Smooth muscle cell (in vitro differentiated cells): Measurements from ENCODE around the gene C2CD2L. TPM values are rescaled to one million over a fixed set of nuclear protein-coding genes. Genes with fewer than 3 reads are reported as not detected.
"Not testable (repeated sequence)": the region's sequence is repeated elsewhere in the genome, so short reads cannot be mapped to it uniquely, and the experiment has no call there.

ENCODE experiments used
- DNase-seq: peaks from one replicate; lab custom pipeline; 2025; ENCODE audit not compliant: unreplicated experiment; lab: John Stamatoyannopoulos, UW
- H2AFZ ChIP-seq: fragments of 200-600 bp; sonication (generic); 2 replicates; pipeline ENCODE4 v1.6.0; 2016; ENCODE audit warnings: antibody characterized with exemption, low read depth, mild to moderate bottlenecking
- H3F3A ChIP-seq: fragments of 200-600 bp; sonication (generic); 2 replicates; pipeline ENCODE4 v1.6.0; 2017; ENCODE audit warnings: antibody characterized with exemption, low read depth
- H3K27ac ChIP-seq: fragments of 200-600 bp; sonication (generic); 2 replicates; pipeline ENCODE4 v1.5.1; 2016; ENCODE audit warnings: low read depth, mild to moderate bottlenecking
- H3K27me3 ChIP-seq: fragments of 200-600 bp; sonication (generic); 2 replicates; pipeline ENCODE4 v1.6.1; 2016; ENCODE audit warnings: low read depth, mild to moderate bottlenecking
- H3K36me3 ChIP-seq: fragments of 200-600 bp; sonication (generic); 2 replicates; pipeline ENCODE4 v1.5.1; 2016; ENCODE audit warnings: low read depth
- H3K4me1 ChIP-seq: fragments of 200-600 bp; sonication (generic); 2 replicates; pipeline ENCODE4 v1.5.1; 2016; ENCODE audit warnings: low read depth
- H3K4me2 ChIP-seq: fragments of 200-600 bp; sonication (generic); 2 replicates; pipeline ENCODE4 v1.6.0; 2016; ENCODE audit warnings: mild to moderate bottlenecking
- H3K4me3 ChIP-seq: fragments of 200-600 bp; sonication (generic); 2 replicates; pipeline ENCODE4 v1.5.1; 2016; ENCODE audit warnings: mild to moderate bottlenecking
- H3K79me2 ChIP-seq: fragments of 200-600 bp; sonication (generic); 2 replicates; pipeline ENCODE4 v1.6.0; 2016; ENCODE audit warnings: low read depth, mild to moderate bottlenecking
- H3K9ac ChIP-seq: fragments of 200-600 bp; sonication (generic); 2 replicates; pipeline ENCODE4 v1.6.0; 2016; ENCODE audit warnings: low read depth
- H3K9me3 ChIP-seq: fragments of 200-600 bp; sonication (generic); replicated peaks from 2 replicates; pipeline ENCODE4 v1.5.1; 2016; ENCODE audit warnings: low read depth
- H4K20me1 ChIP-seq: fragments of 200-600 bp; sonication (generic); 2 replicates; pipeline ENCODE4 v1.6.0; 2016; ENCODE audit warnings: low read depth
- CTCF ChIP-seq: fragments of 200-600 bp; sonication (generic); IDR thresholded peaks from 2 replicates; pipeline ENCODE4 v1.5.1; 2017; ENCODE audit warnings: borderline replicate concordance, mild to moderate bottlenecking, antibody characterized with exemption; ENCODE audit not compliant: insufficient read depth, poor library complexity, severe bottlenecking
- whole genome bisulfite sequencing: methylation state at CpG from one replicate; pipeline ENCODE4 v1.1.7; 2016; ENCODE audit warnings: low lambda C conversion rate; 5-methylcytosine and 5-hydroxymethylcytosine counted together
- polyA plus RNA-seq: library from polyadenylated mRNA; unstranded; fragments of >200 nt; fragmentation: Nextera tagmentation; extraction: Ambion mirVana; gene quantifications from 2 replicates; pipeline ENCODE4 v1.2.1, GENCODE V29; 2016
- total RNA-seq: library from RNA; depleted of rRNA; stranded (reverse); fragments of >200 nt; gene quantifications from 2 replicates; pipeline ENCODE4 v1.2.3, GENCODE V29; 2014

Gene C2CD2L
- total and polyA plus RNA-seq, 2 experiments from 2014 or later = 4.8 to 7.2 TPM

- no peaks in the 10 kb centered on the region for H4K20me1 ChIP-seq
- no peaks in the 10 kb centered on the region for H3K79me2 ChIP-seq
- H3K9me3 ChIP-seq = no peaks in the 10 kb centered on the region
- H3F3A ChIP-seq = no peaks in the 10 kb centered on the region
- H3K4me3 ChIP-seq = no peak overlapping the region
- no peak overlapping the region for H2AFZ ChIP-seq
- no peak overlapping the region for H3K9ac ChIP-seq
- 93% methylated on average over 9 of the region's 9 CpGs for WGBS
- no peak for TF ChIP-seq CTCF
- H3K4me1 ChIP-seq = no peaks in the 10 kb centered on the region
- no peak overlapping the region for H3K4me2 ChIP-seq
- H3K27ac ChIP-seq = no peak overlapping the region
- H3K36me3 ChIP-seq = no peaks in the 10 kb centered on the region
- DNase-seq = no peak
- no peaks in the 10 kb centered on the region for H3K27me3 ChIP-seq
These were observed 53.0 kb downstream of the C2CD2L start for GRCh38 chr11:119160151-119160550.

- no peak for DNase-seq
- 92% methylated on average over 8 of the region's 8 CpGs for WGBS
- Histone ChIP-seq H3F3A (no peaks in the 10 kb centered on the region), H3K9me3 (no peaks in the 10 kb centered on the region), H4K20me1 (no peaks in the 10 kb centered on the region), H3K79me2 (no peaks in the 10 kb centered on the region), H2AFZ (no peak overlapping the region), H3K27ac (no peak overlapping the region), H3K36me3 (no peaks in the 10 kb centered on the region), H3K9ac (no peak overlapping the region), H3K4me3 (no peak overlapping the region), H3K27me3 (no peaks in the 10 kb centered on the region), H3K4me1 (no peaks in the 10 kb centered on the region), H3K4me2 (no peak overlapping the region)
- TF ChIP-seq CTCF = no peak
These were observed 54.7 kb downstream of the C2CD2L start for GRCh38 chr11:119161871-119162270.

GRCh38 chr11:119166368-119167076 lies 59.4 kb downstream of the C2CD2L start:
- 49% methylated on average over 8 of the region's 8 CpGs for WGBS
- DNase-seq = no peak
- Histone ChIP-seq H3K4me1 (no peaks in the 10 kb centered on the region), H3K27me3 (no peaks in the 10 kb centered on the region), H3K9me3 (no peaks in the 10 kb centered on the region), H4K20me1 (no peaks in the 10 kb centered on the region), H3K4me2 (no peak overlapping the region), H3K27ac (peak overlapping the region; percentile 52), H3K4me3 (no peak overlapping the region), H3K36me3 (no peaks in the 10 kb centered on the region), H3F3A (no peaks in the 10 kb centered on the region), H3K9ac (no peak overlapping the region), H2AFZ (no peak overlapping the region), H3K79me2 (no peaks in the 10 kb centered on the region)
- no peak for TF ChIP-seq CTCF

- not testable (repeated sequence) for H3F3A ChIP-seq, H3K4me2 ChIP-seq, DNase-seq, H3K79me2 ChIP-seq, H2AFZ ChIP-seq, H3K4me3 ChIP-seq, H3K4me1 ChIP-seq, H3K9ac ChIP-seq, H3K9me3 ChIP-seq, H3K27me3 ChIP-seq, H4K20me1 ChIP-seq, H3K36me3 ChIP-seq
- WGBS = 81% methylated on average over 9 of the region's 10 CpGs
- peak overlapping the region; percentile 52 for H3K27ac ChIP-seq
These were observed 59.9 kb downstream of the C2CD2L start for GRCh38 chr11:119167077-119167458.
